Measurements from ENCODE around the gene DHDDS.
"Not testable (repeated sequence)": the region's sequence is repeated elsewhere in the genome, so short reads cannot be mapped to it uniquely, and the experiment has no call there.

DHDDS gene

DNA sequence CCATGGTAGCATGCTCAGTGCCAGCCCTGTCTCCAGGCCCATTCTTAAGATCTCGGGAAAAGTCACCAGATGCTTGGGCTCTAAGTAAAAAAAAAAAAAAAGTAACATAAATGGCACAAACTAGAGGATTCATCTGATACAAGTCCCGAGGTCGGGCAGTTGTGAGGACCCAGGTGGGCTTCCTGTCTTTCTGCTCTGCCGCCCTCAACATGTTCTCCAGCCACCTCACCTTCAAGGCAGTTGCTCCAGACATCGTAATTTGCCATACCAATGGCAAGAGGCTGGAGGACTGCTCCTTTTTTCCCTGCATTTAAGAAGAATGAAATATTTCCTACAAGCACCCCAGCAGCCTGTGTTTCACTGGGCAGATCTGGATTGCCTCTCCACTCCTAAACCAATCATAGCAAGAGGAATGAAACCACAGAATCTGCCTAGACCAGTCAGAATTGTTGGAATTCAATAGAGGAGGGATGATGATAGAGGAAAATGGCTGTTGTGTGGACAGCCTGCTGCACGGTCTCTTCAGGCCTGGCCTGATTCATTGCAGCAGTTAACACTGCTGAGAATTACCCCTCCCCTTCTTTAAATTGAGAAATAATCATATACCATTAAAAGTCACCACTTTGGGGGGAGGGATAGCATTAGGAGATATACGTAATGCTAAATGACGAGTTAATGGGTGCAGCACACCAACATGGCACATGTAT, 45.5 kb downstream of the DHDDS start:
- peak; percentile 30 for DNase-seq

DNA sequence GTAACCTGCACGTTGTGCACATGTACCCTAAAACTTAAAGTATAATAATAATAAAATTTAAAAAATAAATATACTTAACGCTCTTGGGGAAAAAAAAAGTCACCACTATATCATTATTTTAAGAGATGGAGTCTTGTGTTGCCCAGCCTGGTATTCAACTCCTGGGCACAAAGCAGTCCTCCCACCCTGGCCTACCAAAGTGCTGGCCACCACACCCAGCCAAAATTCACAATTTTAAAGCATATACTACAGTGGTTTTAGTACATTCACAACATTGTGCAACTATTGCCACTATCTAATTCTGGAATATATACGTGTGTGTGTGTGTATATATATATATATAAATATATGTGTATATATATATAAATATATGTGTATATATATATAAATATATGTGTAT, 46.0 kb downstream of the DHDDS start:
- no peak for DNase-seq

DNA sequence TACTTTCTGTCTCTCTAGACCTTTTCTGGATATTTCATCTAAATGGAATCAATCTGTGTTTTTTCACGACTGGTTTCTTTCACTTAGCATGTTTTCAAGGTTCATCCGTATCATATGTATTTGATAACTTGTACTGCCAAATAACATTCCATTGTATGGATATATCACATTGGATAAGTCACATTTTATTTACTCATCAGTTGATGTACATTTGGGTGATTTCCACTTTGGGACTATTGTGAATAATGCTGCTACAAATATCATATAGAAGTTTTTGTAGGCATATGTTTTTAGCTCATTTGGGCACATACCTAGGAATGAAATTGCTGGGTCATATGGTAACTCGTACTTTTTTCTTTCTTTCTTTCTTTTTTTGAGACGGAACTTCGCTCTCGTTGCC, 46.9 kb downstream of the DHDDS start:
- DNase-seq: no peak

DNA sequence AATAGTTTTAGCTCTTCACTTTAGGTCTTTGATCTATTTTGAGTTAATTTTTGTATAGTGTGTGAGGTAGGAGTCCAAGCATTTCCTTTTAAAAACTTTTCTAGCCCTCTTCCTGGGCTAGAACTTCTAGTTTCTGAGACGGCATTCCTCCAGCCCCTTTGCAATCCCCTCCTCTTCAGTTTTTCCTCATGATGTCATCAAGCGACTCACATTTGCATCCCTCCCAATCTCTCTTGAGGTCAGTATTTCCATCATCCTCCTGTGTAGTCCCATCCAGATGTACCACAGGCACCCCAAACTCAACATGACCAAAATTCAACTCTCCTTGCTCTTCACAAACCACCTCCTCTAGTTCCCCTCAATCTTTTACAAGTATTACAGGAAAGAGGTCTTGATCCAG, 50.8 kb downstream of the DHDDS start:
- DNase-seq: no peak

DNA sequence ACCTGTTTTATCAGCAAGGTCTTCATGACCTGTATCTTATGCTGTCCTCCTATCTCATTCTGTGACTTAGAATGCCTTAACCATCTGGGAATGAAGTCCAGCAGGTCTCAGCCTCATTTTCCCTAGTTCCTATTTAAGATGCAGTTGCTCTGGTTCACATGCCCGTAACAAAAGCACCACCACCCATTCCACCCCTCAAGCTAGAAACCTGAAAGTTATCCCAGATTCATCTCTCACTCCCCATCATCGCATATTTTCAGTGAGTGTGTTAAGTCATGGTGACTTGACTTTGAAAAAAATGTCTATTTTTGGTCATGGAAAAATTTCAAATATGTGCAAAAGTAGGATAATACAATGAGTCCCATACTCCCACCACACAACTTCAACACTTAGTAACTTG, 51.9 kb downstream of the DHDDS start:
- no peak for DNase-seq

DNA sequence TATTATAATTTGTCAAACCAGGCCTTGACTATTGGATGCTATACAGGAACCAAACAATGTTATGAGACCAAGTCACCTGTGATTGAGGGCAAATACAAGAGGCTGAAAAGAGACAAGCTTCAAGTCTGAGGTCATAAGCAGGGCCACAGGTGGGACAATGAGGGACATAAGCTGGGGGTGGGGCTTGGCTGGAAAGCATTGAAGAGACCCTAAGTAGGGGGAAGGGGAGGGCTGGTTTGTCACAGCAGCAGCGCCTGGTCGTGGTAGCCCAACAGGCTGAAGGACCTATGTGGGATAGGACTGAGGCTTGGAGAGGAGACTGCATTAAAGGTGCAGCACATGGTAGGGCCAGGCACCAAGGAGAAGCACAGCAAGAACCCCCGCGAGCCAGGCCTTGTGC, 58.0 kb downstream of the DHDDS start:
- DNase-seq: no peak

DNA sequence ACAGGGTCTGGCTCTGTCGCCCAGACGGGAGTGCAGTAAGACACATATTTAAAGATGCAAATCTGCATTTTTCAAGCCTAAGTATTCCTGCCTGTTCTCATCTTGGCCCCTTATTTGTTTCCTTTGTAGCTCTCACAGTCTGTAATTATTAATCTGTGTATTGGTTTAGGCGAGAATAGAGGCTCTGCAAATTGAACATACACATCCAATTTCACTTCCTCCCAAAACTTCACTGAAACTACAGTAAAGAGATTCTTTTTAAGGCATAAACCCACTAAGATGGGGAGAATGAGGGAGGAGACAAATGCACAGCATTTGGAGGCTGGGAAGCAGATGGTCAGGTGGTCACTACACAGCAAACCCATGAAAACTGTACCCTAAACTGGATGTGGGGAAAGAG, 61.1 kb downstream of the DHDDS start:
- peak; percentile 32 for DNase-seq

DNA sequence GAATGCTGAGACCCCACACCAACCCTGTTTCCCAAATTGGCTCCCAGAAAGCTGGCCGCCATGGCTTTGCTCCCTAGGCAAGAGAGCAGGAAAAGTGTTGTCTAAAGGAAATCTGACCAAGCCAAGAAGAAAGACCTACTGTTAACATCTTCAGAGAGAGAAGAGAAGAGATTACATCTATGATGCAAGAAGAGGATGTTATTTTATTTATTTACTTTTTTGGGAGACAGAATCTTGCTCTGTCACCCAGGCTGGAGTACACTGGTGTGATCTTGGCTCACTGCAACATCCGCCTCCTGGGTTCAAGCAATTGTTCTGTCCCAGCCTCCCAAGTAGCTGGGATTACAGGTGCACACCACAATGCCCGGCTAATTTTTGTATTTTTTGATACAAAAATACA, 61.8 kb downstream of the DHDDS start:
- no peak for DNase-seq

DNA sequence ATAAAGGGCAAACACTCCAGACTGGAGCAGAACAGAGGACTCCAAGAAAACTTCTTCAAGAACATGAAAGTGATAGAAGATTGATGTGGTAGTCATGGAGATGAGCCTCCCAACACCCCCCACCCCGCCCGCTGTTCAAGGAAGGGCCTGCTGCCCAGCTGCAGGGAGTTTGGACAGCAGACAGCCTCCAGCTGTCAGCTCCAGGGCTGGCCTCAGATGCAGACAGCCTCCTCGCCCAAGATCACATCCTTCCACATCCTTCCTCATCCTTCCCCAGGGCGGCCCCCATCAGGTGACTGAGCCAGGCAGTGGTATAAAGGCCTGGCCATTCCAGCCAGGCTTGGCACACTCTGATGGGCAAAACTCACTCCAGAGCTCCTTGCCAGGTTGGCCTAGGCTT, 64.7 kb downstream of the DHDDS start:
- no peak for DNase-seq

DNA sequence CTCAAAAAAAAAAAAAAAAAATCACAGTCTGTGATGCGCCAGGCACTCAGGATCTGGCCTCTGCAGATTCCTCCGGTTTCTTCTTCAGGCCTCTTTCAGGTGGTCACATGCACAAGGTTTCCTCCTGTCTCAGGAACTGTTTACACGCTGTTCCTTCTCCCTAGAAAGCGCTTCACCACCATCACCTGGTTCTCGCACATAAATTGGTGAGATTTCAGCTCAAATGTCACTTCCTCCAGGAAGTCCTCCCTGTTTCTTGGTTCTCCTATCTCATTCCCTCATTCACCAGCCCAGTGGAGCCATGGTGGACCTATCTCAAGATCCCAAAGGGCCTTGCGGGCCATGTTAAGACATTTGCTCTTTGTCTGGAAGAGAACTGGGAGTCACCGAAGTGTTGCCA, 66.8 kb downstream of the DHDDS start:
- DNase-seq: no peak

DNA sequence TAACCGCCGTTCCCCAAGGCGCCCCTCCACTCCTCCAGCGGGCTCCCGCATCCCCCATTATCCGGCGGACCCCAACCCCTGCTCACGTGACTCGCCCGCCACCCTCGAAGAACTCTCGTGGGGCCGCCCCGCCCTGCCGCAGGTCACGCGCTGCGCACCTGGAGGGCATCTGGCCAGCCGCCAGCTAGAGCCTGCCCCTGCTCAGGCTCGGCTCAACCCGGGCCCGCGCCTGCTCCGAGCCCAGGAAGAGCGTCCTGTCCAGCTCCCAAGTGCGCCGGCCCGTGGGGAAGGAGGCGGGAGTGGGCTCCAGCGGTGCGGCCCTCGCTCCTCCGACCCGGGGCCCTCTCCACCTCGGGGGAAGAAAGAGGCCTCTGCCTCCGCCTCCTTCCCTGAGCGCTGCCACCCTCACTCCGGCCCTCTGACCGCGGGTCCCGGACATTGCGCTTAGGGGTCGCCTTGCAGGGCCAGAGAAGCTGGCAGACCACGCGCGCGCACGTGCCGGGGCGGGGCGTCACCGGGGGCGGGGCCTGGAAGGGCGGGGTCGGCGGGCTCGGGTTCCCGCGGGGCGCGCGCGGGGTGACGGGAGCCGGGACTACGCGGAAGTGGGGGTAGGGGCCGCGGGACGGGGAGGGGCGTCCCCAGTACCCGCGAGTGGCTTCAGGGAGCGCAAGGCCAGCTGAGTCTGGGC, 68.5 kb downstream of the DHDDS start:
- DNase-seq: no peak

DNA sequence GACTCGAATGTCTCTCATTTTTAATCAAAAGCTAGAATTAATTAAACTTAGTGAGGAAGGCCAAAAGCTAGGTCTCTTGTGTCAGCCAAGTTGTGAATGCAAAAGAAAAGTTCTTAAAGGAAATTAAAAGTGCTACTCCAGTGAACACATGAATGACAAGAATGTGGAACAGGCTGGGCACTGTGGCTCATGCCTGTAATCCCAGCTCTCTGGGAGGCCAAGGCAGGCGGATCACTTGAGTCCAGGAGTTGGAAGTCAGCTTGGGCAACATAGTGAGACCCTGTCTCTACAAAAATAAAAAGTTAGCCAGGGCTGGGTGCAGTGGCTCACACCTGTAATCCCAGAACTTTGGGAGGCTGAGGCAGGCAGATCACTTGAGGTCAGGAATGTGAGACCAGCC, 78.6 kb downstream of the DHDDS start:
- DNase-seq: not testable (repeated sequence)

DNA sequence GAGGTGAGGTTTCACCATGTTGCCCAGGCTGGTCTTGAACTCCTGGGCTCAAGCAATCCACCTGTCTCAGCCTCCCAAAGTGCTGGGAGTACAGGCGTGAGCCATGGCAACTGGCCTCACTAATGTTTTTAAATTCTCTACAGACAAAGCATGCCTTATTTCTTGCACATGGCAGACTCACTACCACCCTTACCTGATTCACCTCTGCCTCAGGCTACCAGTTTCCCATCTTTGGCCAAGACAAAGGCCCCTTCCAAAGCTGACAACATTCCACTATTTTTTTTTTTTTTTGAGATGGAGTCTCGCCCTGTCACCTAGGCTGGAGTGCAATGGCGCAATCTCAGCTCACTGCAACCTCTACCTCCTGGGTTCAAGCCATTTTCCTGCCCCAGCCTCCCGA, 83.7 kb downstream of the DHDDS start:
- DNase-seq: not testable (repeated sequence)

DNA sequence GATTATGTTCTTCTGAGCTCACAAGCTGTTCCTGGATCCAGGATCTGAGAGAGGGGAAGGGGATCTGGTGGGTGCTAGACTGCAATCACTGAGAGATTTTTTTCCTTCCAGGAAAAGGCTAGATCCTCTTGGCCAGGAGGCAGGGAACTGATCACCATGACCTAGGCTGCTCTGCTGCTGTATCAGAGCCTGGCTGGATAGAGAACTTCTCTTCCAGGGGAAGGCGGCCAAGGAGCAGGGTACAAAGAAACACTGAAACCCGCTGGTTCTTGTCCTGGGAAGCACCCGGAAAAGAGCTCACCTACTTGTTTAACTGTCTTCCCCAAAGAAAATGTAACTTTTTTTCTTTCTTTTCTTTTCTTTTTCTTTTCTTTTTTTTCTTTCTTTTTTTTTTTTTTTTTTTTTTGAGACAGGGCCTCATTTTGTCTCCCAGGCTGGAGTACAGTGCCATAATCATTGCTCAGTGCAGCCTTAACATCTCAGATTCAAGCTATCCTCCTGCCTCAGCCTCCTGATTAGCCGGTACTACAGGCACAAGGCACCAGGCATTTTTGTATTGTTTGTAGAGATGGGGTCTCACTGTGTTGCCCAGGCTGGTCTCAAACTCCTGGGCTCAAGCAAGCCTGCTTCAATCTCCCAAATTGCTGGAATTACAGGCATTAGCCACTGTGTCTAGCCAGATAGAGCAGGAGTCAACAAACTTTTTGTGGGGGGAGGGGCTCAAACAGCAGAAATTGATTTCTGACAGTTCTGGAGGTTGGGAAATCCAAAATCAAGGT, 85.1 kb downstream of the DHDDS start:
- no peak for DNase-seq

DNA sequence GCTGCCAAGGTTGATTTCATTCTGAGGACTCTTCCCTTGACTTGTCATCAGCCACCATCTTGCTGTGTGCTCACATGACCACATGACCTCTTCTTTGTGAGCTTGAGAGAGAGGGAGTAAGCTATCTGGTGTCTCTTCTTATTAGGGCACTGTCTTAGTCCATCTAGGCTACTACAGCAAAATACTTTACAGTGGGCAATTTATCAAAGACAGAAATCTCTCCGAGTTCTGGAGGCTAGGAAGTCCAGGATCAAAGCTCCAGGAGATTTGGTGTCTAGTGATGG, 85.6 kb downstream of the DHDDS start:
- DNase-seq: peak; percentile 24

DNA sequence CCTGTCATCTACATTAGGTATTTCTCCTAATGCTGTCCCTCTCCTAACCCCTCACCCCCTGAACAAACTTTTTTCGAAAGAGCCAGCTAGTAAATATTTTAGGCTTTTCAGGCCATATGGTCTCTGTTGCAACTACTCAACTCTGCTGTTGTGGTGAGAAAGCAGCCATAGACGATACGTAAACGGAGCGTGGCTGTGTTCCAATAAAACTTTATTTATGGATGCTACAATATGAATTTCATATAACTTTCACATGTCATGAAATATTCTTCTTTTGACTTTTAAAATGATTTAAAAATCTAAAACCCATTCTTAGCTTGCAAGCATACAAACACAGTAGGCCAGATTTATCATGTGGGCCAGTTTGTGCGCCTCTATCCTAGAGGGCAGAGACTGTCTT, 86.2 kb downstream of the DHDDS start:
- DNase-seq: no peak

DNA sequence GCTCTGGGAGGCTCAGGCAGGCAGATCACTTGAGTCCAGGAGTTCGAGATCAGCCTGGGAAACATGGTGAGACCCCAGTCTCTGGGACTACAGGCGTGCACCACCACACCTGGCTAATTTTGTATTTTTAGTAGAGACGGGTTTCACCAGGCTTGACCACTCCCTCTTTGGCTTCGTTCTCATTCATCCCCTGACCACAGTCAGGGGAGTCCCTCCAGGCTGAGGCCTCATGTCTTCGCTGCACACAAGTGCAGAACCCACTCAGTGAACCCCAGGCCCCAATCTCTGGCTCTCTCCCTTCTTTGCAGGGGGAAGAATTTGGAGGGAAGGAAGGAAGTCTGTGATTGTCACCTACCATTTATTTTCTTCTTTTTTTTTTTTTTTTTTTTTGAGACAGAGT, 88.2 kb downstream of the DHDDS start:
- DNase-seq: no peak
